Left hindlimb (tissue), 1 donor: ENCODE results near the gene CDC14A.
"Not testable (repeated sequence)": the region's sequence is repeated elsewhere in the genome, so short reads cannot be mapped to it uniquely, and the experiment has no call there.

Experiments used
- DNase-seq: peaks from one replicate; pipeline ENCODE4 v3.0.0-alpha.2; 2018

The CDC14A gene

DNA sequence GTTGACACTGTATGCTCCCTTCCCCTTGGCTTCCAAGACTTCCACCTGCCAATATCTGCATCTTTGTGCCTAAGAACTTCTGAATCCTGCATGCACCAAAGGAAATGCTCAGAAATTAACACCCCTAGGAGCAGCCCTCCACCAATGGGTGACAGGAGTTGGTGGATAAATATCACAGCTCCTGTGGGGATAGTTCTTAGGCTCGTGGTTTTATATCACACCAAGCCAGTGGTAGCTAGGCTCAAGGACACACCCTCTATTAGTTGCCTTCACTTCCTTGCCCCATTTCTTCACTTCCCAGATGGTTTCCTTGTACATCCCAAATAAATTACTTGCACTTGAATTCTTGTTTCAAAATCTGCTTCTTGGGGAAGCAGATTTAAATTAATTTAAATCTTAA is 16.9 kb upstream of the CDC14A start:
- no peak for DNase-seq

GRCh38 chr1:100337878-100338277 is 14.4 kb upstream of the CDC14A start:
- not testable (repeated sequence) for DNase-seq

DNA sequence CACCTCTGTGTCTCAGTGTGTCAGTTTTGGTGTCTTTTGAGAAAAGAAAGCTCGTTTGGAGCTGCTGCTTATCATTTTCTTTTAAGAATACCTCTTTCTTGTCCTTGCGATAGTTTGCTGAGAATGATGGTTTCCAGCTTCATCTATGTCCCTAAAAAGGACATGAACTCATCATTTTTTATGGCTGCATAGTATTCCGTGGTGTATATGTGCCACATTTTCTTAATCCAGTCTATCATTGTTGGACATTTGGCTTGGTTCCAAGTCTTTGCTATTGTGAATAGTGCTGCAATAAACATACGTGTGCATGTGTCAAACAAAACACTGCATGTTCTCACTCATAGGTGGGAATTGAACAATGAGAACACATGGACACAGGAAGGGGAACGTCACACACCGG is 12.6 kb upstream of the CDC14A start:
- DNase-seq, result not testable (repeated sequence)

- DNase-seq, result no peak
Observed at GRCh38 chr1:100340494-100340893, 11.8 kb upstream of the CDC14A start.

DNA sequence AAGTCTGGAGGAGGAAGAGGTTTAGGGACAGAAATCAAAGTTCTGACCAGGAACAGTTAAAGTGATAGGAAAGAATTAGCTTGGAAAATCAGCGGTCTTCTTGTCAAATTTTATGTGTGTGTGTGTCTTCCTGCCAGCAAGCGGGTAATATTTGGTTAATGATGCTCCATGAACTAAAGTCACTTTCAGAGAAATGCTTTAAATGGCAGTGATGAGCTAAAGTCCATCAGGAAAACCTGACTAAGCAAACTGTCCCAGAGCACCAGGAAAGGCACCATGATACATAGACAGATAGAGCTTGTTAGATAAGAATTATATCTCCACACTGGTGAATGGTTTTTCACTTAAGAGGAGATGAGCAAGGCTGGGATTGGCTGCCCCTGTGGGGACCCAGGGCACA is 10.0 kb upstream of the CDC14A start:
- no peak for DNase-seq

DNA sequence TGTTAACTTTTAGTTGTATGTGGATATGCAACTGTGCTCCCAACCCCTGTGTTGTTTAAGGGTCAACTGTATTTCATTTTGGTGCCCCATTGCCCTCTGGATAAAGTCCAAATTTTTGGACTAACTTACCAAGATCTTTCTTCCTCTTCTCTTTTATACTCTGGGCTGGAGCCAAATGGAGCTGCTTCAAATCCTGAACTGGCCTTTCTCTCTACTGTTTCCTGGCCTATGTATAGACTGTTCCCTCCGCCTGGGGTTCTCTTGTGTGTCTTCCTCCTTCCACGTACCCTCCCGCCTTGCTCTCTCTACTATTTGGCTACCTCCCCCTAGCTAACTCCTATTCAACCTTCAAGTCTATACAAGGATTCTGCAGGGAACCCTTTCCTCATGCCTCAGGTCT is 8.4 kb upstream of the CDC14A start:
- no peak for DNase-seq

- DNase-seq, result no peak
Observed at GRCh38 chr1:100344774-100345173, 7.5 kb upstream of the CDC14A start.

GRCh38 chr1:100346387-100346786 is 5.9 kb upstream of the CDC14A start:
- no peak for DNase-seq

- no peak for DNase-seq
Observed at GRCh38 chr1:100347009-100347966, 5.0 kb upstream of the CDC14A start.

- DNase-seq, result no peak
Observed at GRCh38 chr1:100348549-100349144, 3.7 kb upstream of the CDC14A start.

- no peak for DNase-seq
Observed at GRCh38 chr1:100349246-100349645, 3.1 kb upstream of the CDC14A start.

DNA sequence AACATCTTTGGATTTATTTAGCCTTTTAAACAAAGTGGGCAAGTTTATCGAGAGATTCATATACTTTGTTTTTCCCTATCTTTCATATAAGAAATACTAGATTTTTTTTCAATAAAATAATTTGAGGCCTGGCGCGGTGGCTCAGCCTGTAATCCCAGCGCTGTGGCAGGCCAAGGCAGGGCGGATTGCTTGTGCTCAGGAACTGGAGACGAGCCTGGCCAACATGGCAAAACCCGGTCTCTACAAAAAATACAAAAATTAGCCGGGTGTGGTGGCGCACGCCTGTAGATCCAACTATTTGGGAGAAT is 1.6 kb upstream of the CDC14A start:
- DNase-seq, result no peak

DNA sequence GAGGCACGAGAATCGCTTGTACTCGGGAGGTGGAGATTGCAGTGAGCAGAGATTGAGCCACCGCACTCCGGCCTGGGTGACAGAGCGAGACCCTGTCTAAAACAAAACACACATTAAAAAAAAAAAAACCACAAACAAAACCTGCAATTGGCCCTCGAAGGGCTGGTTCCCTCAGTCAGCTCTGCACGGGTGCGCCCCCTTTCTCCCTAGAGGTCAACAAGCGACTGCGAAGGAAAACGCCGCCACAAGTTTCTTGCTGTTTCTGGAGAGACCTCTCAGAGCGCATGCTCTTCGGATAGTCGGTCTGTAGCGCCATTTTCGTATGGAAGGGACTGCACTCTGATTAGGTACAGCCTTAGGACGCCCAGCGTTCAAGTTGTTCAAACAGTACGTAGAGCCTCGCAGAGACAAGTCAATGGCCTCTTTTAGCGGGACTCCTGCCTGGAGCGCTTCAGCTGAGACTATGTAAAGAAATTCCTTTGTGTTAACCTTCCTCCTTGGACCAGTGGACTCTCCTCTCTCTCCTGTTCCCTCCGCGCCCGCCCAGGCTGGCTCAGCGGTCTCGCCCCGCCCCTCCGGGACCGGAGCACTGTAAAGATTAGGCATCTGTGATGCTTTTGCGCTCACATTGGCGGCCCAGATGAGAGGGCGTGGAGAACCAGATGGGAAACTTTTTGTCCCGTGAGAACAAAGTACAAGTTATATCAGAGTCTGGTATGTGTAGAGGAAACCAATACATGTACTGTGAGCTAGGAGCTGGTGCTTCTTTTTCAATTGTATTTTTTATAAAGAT is 1.0 kb upstream of the CDC14A start:
- peak; percentile 94 for DNase-seq

DNA sequence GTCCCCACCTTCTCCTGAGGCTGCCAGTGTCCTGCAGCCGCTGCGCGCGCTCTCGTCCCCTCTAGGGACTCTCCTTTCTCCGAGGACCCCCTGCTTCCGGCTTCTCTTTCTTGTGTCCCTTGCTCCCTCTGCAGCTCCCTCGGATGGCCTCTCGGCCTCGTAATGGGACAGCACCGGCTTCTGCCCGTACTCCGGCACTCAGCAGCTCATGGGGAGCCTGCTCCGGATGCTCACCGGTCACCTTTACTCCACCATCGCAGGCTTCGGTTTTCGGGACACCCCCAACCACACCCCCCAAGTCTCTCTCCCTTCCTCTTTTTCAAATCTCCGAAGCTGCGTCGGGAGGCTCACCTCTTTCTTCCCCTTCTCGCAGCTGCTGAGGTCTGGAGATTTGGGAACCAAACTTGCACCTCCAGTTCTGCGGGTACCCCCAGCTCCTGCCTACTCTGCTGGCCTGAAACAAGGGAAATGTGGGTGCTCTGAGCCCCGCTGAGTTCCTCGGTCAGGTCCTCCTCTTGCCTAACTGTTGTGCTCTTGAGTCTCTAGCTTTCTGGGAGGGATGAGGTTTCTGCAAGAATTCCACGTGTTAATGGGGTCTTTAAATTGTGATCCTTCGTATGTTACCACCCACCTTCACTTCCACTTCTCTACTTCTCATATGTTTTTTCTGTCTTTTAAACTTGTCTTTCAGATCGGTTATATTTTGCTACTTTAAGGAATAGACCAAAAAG is 930 bp downstream of the CDC14A start:
- DNase-seq, result peak; percentile 67

DNA sequence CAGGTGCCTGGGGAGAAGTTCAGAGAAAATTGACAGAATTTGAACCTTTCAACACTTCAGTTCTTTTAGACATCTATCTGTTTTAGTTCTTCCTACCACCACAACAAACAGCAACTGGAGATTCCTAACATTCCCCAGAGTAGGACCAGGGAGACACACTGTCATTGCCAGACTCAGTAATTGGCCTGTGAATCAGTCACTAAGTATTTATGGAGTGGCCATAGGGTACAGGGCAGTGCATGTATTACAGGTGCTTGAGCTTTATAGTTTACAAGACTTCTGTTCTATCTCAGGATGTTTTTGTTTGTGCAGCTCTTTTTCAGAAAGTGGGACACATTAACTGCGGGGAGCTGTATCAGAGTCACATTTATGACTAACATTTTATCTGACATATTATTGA is 1.7 kb downstream of the CDC14A start:
- DNase-seq, result no peak

DNA sequence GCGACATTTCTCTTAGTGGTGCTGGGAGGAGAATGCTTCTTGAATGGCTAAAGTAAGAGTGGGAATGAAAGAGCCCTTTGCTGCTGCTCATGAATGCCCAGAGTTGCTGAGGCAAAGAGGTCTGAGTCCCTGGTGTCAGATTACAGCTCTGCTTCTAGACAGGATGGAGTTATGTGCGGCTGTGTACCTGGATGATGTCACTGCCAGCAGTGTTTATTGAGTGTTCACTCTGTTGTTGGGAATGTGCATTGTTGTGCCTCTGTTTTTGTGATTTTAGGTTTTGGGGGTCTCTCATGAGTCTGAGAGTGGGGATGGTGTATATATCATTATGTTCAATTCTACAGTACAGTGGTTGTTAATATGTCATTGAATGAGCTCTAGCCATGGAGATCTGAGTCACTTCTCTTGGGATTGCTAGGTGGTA is 2.7 kb downstream of the CDC14A start:
- no peak for DNase-seq

- no peak for DNase-seq
Observed at GRCh38 chr1:100358210-100358609, 5.9 kb downstream of the CDC14A start.

DNA sequence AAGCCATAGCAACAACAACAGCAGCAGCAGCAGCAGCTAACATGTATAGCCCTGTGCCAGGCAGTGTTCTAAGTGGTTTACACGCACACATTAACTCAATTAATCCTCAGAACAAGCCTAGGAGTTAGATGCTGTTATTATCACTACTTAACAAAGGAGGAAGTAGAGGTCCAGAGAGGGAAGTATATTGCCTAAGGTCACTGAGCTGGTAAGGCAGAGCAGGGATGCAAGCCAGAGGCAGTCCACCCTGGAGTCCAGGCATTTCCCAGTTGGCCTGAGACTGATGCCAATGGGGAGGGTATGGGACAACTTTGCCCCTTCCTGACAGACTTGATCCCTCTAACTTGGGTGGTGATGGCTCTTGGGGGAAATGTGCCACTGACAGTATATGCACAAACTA is 6.8 kb downstream of the CDC14A start:
- DNase-seq, result no peak

DNA sequence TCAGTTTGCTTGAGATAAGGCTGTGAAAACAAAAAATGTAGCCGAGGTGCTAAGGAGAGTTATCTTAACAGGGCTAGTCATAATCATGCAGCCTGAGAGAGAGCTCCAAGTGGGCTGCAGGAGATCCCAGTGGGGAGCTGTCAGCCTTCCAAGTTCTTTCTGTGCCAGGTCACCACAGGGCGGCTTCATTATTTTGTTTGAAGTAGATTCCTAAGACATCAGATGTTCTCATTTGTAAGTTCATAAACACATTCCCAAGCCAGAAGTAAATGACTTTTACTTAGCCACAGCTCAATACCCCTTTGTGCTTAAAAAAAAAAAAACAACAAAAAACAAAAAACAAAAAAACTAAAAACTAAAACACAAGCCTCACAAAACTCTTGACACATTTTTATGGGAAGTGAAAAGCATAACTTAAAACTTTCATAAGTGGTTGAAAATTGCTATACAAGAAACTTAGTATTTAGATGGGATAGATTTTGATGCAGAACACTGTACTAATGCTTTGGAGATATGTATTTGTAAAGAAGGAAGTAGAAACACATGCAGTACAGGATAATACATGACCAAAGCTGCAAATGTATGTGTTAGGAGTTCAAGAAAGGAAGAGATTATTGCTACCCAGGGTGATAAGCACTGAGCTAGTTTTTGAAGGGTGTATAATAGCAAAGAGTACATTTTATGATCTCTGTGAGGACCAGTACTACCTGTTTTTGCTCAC is 8.6 kb downstream of the CDC14A start:
- DNase-seq, result no peak

- DNase-seq, result no peak
Observed at GRCh38 chr1:100361511-100362089, 9.3 kb downstream of the CDC14A start.

- DNase-seq, result peak; percentile 48
Observed at GRCh38 chr1:100362821-100363466, 10.6 kb downstream of the CDC14A start.
